WTC11 (cell line): ENCODE results near the gene SRC. TPM values are rescaled to one million over a fixed set of nuclear protein-coding genes. Genes with fewer than 3 reads are reported as not detected.

Source experiments
- ATAC-seq: fragments of 200-7000 bp; cut with Tn5 transposase; 2 replicates; pipeline ENCODE4 v1.10.0; 2021; ENCODE audit warnings: mild to moderate bottlenecking, moderate library complexity
- CTCF ChIA-PET: fragments of 300-600 bp; sonication (Branson Sonifier 250); formaldehyde crosslinking; loops from one replicate; lab custom pipeline; 2021; ENCODE audit warnings: antibody characterized with exemption; lab: Charles Lee
- POLR2A ChIA-PET: fragments of 350-600 bp; sonication (Branson Sonifier 250); formaldehyde crosslinking; loops from one replicate; lab custom pipeline; 2021; ENCODE audit warnings: antibody characterized with exemption; lab: Charles Lee
- DNase-seq: peaks from one replicate; pipeline ENCODE4 v3.0.0; 2021; ENCODE audit warnings: low spot score
- H3K27ac Mint-ChIP-seq: 2 replicates; pipeline ENCODE4 v1.8.0; 2021; ENCODE audit warnings: mixed read lengths
- H3K27me3 Mint-ChIP-seq: 2 replicates; pipeline ENCODE4 v1.8.0; 2021; ENCODE audit warnings: low read depth, mild to moderate bottlenecking, moderate library complexity, mixed read lengths
- H3K36me3 Mint-ChIP-seq: 2 replicates; pipeline ENCODE4 v1.8.0; 2021; ENCODE audit warnings: mixed read lengths
- H3K4me1 Mint-ChIP-seq: 2 replicates; pipeline ENCODE4 v1.8.0; 2022; ENCODE audit warnings: mixed read lengths
- H3K4me3 Mint-ChIP-seq: 2 replicates; pipeline ENCODE4 v1.8.0; 2021; ENCODE audit warnings: mild to moderate bottlenecking, moderate library complexity, mixed read lengths
- H3K9me3 Mint-ChIP-seq: 2 replicates; pipeline ENCODE4 v1.8.0; 2021; ENCODE audit warnings: mixed read lengths
- ATF1 ChIP-seq: sonication (generic); formaldehyde crosslinking; IDR thresholded peaks from 2 replicates; pipeline ENCODE4 v1.8.1; 2023; ENCODE audit warnings: mild to moderate bottlenecking, moderate library complexity, missing genetic modification reagents
- CTCF ChIP-seq: fragments of 200-600 bp; IDR thresholded peaks from 2 replicates; pipeline ENCODE4 v1.8.0; 2022; ENCODE audit warnings: antibody characterized with exemption
- ERG ChIP-seq: fragments of 250-450 bp; sonication (Bioruptor Pico); IDR thresholded peaks from 2 replicates; pipeline ENCODE4 v1.8.0; 2021; ENCODE audit warnings: mild to moderate bottlenecking
- ESRRA ChIP-seq: sonication (generic); formaldehyde crosslinking; IDR thresholded peaks from 2 replicates; pipeline ENCODE4 v1.8.1; 2022; ENCODE audit warnings: mild to moderate bottlenecking, missing genetic modification reagents, borderline replicate concordance
- FOXK1 ChIP-seq: sonication (generic); formaldehyde crosslinking; IDR thresholded peaks from 2 replicates; pipeline ENCODE4 v1.8.0; 2022; ENCODE audit warnings: mild to moderate bottlenecking, moderate library complexity, missing genetic modification reagents
- GABPB1 ChIP-seq: sonication (generic); formaldehyde crosslinking; IDR thresholded peaks from 2 replicates; pipeline ENCODE4 v1.8.1; 2023; ENCODE audit warnings: mild to moderate bottlenecking, missing genetic modification reagents
- KAT7 ChIP-seq: sonication (generic); formaldehyde crosslinking; IDR thresholded peaks from 2 replicates; pipeline ENCODE4 v1.8.1; 2023; ENCODE audit warnings: missing genetic modification reagents, mild to moderate bottlenecking, borderline replicate concordance
- MXD4 ChIP-seq: fragments of 250-450 bp; sonication (Bioruptor Pico); IDR thresholded peaks from 2 replicates; pipeline ENCODE4 v1.8.0; 2021; ENCODE audit warnings: mild to moderate bottlenecking, moderate library complexity, borderline replicate concordance
- OVOL2 ChIP-seq: fragments of 250-450 bp; sonication (Bioruptor Pico); IDR thresholded peaks from 2 replicates; pipeline ENCODE4 v1.9.0; 2021; ENCODE audit warnings: mild to moderate bottlenecking, borderline replicate concordance
- SP1 ChIP-seq: sonication (generic); formaldehyde crosslinking; conservative IDR thresholded peaks from 2 replicates; pipeline ENCODE4 v1.8.1; 2022; ENCODE audit warnings: missing genetic modification reagents
- STAT6 ChIP-seq: sonication (generic); formaldehyde crosslinking; conservative IDR thresholded peaks from 2 replicates; pipeline ENCODE4 v1.8.1; 2023; ENCODE audit warnings: mild to moderate bottlenecking, low read depth, missing genetic modification reagents, moderate library complexity
- TEAD4 ChIP-seq: sonication (generic); formaldehyde crosslinking; IDR thresholded peaks from 2 replicates; pipeline ENCODE4 v1.8.0; 2022; ENCODE audit warnings: mild to moderate bottlenecking, missing genetic modification reagents
- TP53 ChIP-seq: sonication (generic); formaldehyde crosslinking; IDR thresholded peaks from 2 replicates; pipeline ENCODE4 v1.8.1; 2023; ENCODE audit warnings: mild to moderate bottlenecking, missing genetic modification reagents
- USF2 ChIP-seq: sonication (generic); formaldehyde crosslinking; IDR thresholded peaks from 2 replicates; pipeline ENCODE4 v1.8.1; 2023; ENCODE audit warnings: mild to moderate bottlenecking, missing genetic modification reagents, moderate library complexity
- ZBTB43 ChIP-seq: sonication (generic); formaldehyde crosslinking; IDR thresholded peaks from 2 replicates; pipeline ENCODE4 v1.8.1; 2023; ENCODE audit warnings: mild to moderate bottlenecking, missing genetic modification reagents
- ZNF281 ChIP-seq: sonication (generic); formaldehyde crosslinking; IDR thresholded peaks from 2 replicates; pipeline ENCODE4 v1.8.0; 2023; ENCODE audit warnings: mild to moderate bottlenecking, missing genetic modification reagents
- ZNF396 ChIP-seq: fragments of 250-450 bp; sonication (Bioruptor Pico); IDR thresholded peaks from 2 replicates; pipeline ENCODE4 v1.8.0; 2021; ENCODE audit warnings: mild to moderate bottlenecking, moderate library complexity, borderline replicate concordance
- ZNF512 ChIP-seq: sonication (generic); formaldehyde crosslinking; IDR thresholded peaks from 2 replicates; pipeline ENCODE4 v1.8.1; 2022; ENCODE audit warnings: missing genetic modification reagents, borderline replicate concordance
- total RNA-seq: library from RNA; stranded (reverse); gene quantifications from 3 replicates; pipeline ENCODE4 v1.2.3, GENCODE V29; 2021

SRC gene
- total RNA-seq, 1 experiment from 2014 or later: 33.3 TPM

GRCh38 chr20:37317994-37318640, 27.8 kb upstream of the SRC start:
- Mint-ChIP-seq H3K27ac (peak overlapping the region; percentile 64), H3K27me3 (no peaks in the 10 kb centered on the region; the same call in 1 of the 2 replicates), H3K4me1 (peaks cover 50% of the 10 kb centered on the region), H3K9me3 (no peaks in the 10 kb centered on the region), H3K4me3 (no peak overlapping the region), H3K36me3 (peaks cover 10% of the 10 kb centered on the region)
- CTCF ChIA-PET: interaction anchor here (0.5 to 2.0 kb wide), 6 partner anchors 26 to 726 kb away, joined by 3 to 6 read pairs (median 4); no protein-coding TSS in a partner anchor
- no peak for TF ChIP-seq TEAD4
- no peak for TF ChIP-seq KAT7 (CRISPR knock-in tag)
- no peak for TF ChIP-seq MXD4 (CRISPR knock-in tag)
- TF ChIP-seq ESRRA: no peak
- TF ChIP-seq STAT6 (CRISPR knock-in tag): no peak
- TF ChIP-seq FOXK1 (CRISPR knock-in tag): no peak
- TF ChIP-seq TP53: no peak
- TF ChIP-seq ATF1 (CRISPR knock-in tag): no peak
- TF ChIP-seq ZNF396 (CRISPR knock-in tag): no peak
- POLR2A ChIA-PET: no interaction called here
- ATAC-seq (no peak), DNase-seq (no peak)

GRCh38 chr20:37319151-37319671, 26.7 kb upstream of the SRC start:
- ChIA-PET CTCF (interaction anchor here (1.0 to 2.0 kb wide), 5 partner anchors 25 to 245 kb away, joined by 3 to 6 read pairs (median 3); no protein-coding TSS in a partner anchor), POLR2A (interaction anchor here (1.0 kb wide), 1 partner anchor 33 kb away, joined by 3 read pairs; no protein-coding TSS in a partner anchor)
- H3K4me3 Mint-ChIP-seq: no peak overlapping the region
- TF ChIP-seq ZNF512 (CRISPR knock-in tag) (no peak), ERG (CRISPR knock-in tag) (no peak)
- no peaks in the 10 kb centered on the region; the same call in 1 of the 2 replicates for H3K27me3 Mint-ChIP-seq
- peaks cover 10% of the 10 kb centered on the region for H3K36me3 Mint-ChIP-seq
- H3K4me1 Mint-ChIP-seq: peaks cover 45% of the 10 kb centered on the region
- DNase-seq (no peak), ATAC-seq (peak; percentile 92)
- no peaks in the 10 kb centered on the region for H3K9me3 Mint-ChIP-seq
- peak overlapping the region; percentile 35 for H3K27ac Mint-ChIP-seq

GRCh38 chr20:37323985-37324384, 22.0 kb upstream of the SRC start:
- POLR2A ChIA-PET: interaction anchor here (0.6 kb wide), 3 partner anchors 14 to 73 kb away, joined by 4 to 9 read pairs (median 6); no protein-coding TSS in a partner anchor
- H3K36me3 Mint-ChIP-seq: no peaks in the 10 kb centered on the region
- H3K4me1 Mint-ChIP-seq: peaks cover 12% of the 10 kb centered on the region
- no peak overlapping the region for H3K27ac Mint-ChIP-seq
- H3K27me3 Mint-ChIP-seq: no peaks in the 10 kb centered on the region; the same call in 1 of the 2 replicates
- no peak overlapping the region for H3K4me3 Mint-ChIP-seq
- no peaks in the 10 kb centered on the region for H3K9me3 Mint-ChIP-seq
- ATAC-seq: no peak
- CTCF ChIA-PET: interaction anchor here (0.6 to 1.7 kb wide), 4 partner anchors 61 to 368 kb away, joined by 3 to 7 read pairs (median 3); no protein-coding TSS in a partner anchor
- DNase-seq: no peak
- TF ChIP-seq ATF1 (CRISPR knock-in tag): no peak
- no peak for TF ChIP-seq ZNF281 (CRISPR knock-in tag)
- TF ChIP-seq GABPB1 (CRISPR knock-in tag): no peak
- TF ChIP-seq CTCF: no peak
- TF ChIP-seq USF2: no peak
- TF ChIP-seq SP1 (CRISPR knock-in tag): no peak
- TF ChIP-seq ZBTB43 (CRISPR knock-in tag): no peak
- no peak for TF ChIP-seq OVOL2 (CRISPR knock-in tag)
